SK-N-SH (cell line): Measurements from ENCODE around the gene TAS1R3. TPM values are rescaled to one million over a fixed set of nuclear protein-coding genes. Genes with fewer than 3 reads are reported as not detected.

Experiments
- CTCF ChIA-PET: fragments of 300-600, 350-600 bp; formaldehyde crosslinking; extraction: SDS; loops from one replicate; lab custom pipeline; 2021; lab: Yijun Ruan, JAX
- POLR2A ChIA-PET: fragments of 350-600 bp; sonication (Branson Sonifier 250); formaldehyde crosslinking; extraction: SDS; loops from one replicate; lab custom pipeline; 2020; ENCODE audit warnings: antibody characterized with exemption, inconsistent platforms; lab: Yijun Ruan, JAX
- DNase-seq: peaks from one replicate; pipeline ENCODE4 v3.0.0; 2012
- H2AFZ ChIP-seq: fragments of 200-600 bp; sonication (generic); 2 replicates; pipeline ENCODE4 v1.8.1; 2016; ENCODE audit warnings: antibody characterized with exemption, mild to moderate bottlenecking, low read depth
- H3F3A ChIP-seq: fragments of 200-600 bp; sonication (generic); replicated peaks from 2 replicates; pipeline ENCODE3; 2016; ENCODE audit warnings: antibody characterized with exemption, mild to moderate bottlenecking; ENCODE audit not compliant: insufficient read depth
- H3K27ac ChIP-seq, 2 experiments: fragments of 200-500 bp in 1 of 2; fragments of 200-600 bp in 1 of 2; sonication (Bioruptor generic) in 1 of 2; sonication (generic), shearing (Covaris generic) in 1 of 2; 2 replicates each; pipeline versions ENCODE4 v1.5.1 to v1.6.1; 2014 to 2016; ENCODE audit warnings: low read depth in 2 of 2, inconsistent platforms in 1 of 2, low read length in 1 of 2, mild to moderate bottlenecking in 1 of 2, mixed read lengths in 1 of 2
- H3K27me3 ChIP-seq: fragments of 200-600 bp; sonication (generic), shearing (Covaris generic); 2 replicates; pipeline ENCODE4 v1.6.1; 2016; ENCODE audit warnings: mixed run types; ENCODE audit not compliant: insufficient read depth
- H3K36me3 ChIP-seq, 2 experiments: fragments of 200-500 bp in 1 of 2; fragments of 200-600 bp in 1 of 2; sonication (Bioruptor generic) in 1 of 2; sonication (generic) in 1 of 2; replicated peaks in 1 of 2; 2 replicates each; pipeline versions ENCODE3 to v1.5.1; 2014 to 2016; ENCODE audit warnings: low read length in 1 of 2, mild to moderate bottlenecking in 1 of 2; ENCODE audit not compliant: insufficient read depth in 2 of 2, control insufficient read depth in 1 of 2
- H3K4me1 ChIP-seq, 2 experiments: fragments of 200-500 bp in 1 of 2; fragments of 200-600 bp in 1 of 2; sonication (Bioruptor generic) in 1 of 2; sonication (generic), shearing (Covaris generic) in 1 of 2; 2 replicates each; pipeline versions ENCODE4 v1.5.1 to v1.6.1; 2014 to 2016; ENCODE audit warnings: low read depth in 1 of 2, low read length in 1 of 2, mixed run types in 1 of 2; ENCODE audit not compliant: insufficient read depth in 2 of 2, control insufficient read depth in 1 of 2
- H3K4me2 ChIP-seq: fragments of 200-600 bp; sonication (generic), shearing (Covaris generic); 2 replicates; pipeline ENCODE4 v1.6.1; 2017; ENCODE audit warnings: mixed run types
- H3K4me3 ChIP-seq, 2 experiments: fragments of 200-500 bp in 1 of 2; fragments of 200-600 bp in 1 of 2; sonication (Bioruptor generic) in 1 of 2; sonication (generic), shearing (Covaris generic) in 1 of 2; 2 replicates each; pipeline versions ENCODE4 v1.5.1 to v1.8.1; 2014 to 2016; ENCODE audit warnings: low read depth in 2 of 2, inconsistent platforms in 1 of 2, low read length in 1 of 2, mild to moderate bottlenecking in 1 of 2, mixed read lengths in 1 of 2, moderate library complexity in 1 of 2
- H3K79me2 ChIP-seq: fragments of 200-600 bp; sonication (generic); 2 replicates; pipeline ENCODE4 v1.8.1; 2017; ENCODE audit warnings: mild to moderate bottlenecking; ENCODE audit not compliant: insufficient read depth
- H3K9ac ChIP-seq: fragments of 200-600 bp; sonication (generic); 2 replicates; pipeline ENCODE4 v1.6.1; 2017; ENCODE audit warnings: mixed run types
- H3K9me2 ChIP-seq: fragments of 200-600 bp; sonication (generic); 2 replicates; pipeline ENCODE4 v1.6.1; 2017; ENCODE audit warnings: mixed run types
- H3K9me3 ChIP-seq: fragments of 200-600 bp; sonication (generic); 2 replicates; pipeline ENCODE4 v1.6.1; 2017; ENCODE audit warnings: mixed run types, mild to moderate bottlenecking, moderate library complexity
- H4K20me1 ChIP-seq: fragments of 200-600 bp; sonication (generic); 2 replicates; pipeline ENCODE4 v1.6.1; 2017; ENCODE audit warnings: mild to moderate bottlenecking, mixed run types; ENCODE audit not compliant: insufficient read depth
- EP300 ChIP-seq, 2 experiments: IDR thresholded peaks; 2 replicates each; pipeline versions ENCODE4 v1.4.0 to v1.6.1; 2012; ENCODE audit warnings: borderline replicate concordance in 1 of 2, low read depth in 1 of 2, low read length in 1 of 2
- EZH2phosphoT487 ChIP-seq: fragments of 200-600 bp; sonication (generic); IDR thresholded peaks from 2 replicates; pipeline ENCODE4 v1.6.1; 2017; ENCODE audit warnings: low read depth, mixed run types, mild to moderate bottlenecking, antibody characterized with exemption, moderate library complexity, borderline replicate concordance
- FOXJ3 ChIP-seq: sonication (generic); formaldehyde crosslinking; IDR thresholded peaks from 2 replicates; pipeline ENCODE4 v1.5.1; 2020; ENCODE audit warnings: mild to moderate bottlenecking, missing genetic modification reagents
- GABPA ChIP-seq: IDR thresholded peaks from 2 replicates; pipeline ENCODE4 v1.4.0; 2012; ENCODE audit warnings: low read depth, mild to moderate bottlenecking
- GATA2 ChIP-seq: sonication (generic); formaldehyde crosslinking; IDR thresholded peaks from 2 replicates; pipeline ENCODE4 v1.5.0; 2020; ENCODE audit warnings: mild to moderate bottlenecking, missing genetic modification reagents
- IRF3 ChIP-seq: fragments of 150-350 bp; IDR thresholded peaks from 2 replicates; pipeline ENCODE4 v1.6.1; 2016; ENCODE audit warnings: mild to moderate bottlenecking, low read depth, low read length
- JUND ChIP-seq: IDR thresholded peaks from 2 replicates; pipeline ENCODE4 v1.4.0; 2012
- MEF2A ChIP-seq: IDR thresholded peaks from 2 replicates; pipeline ENCODE4 v1.4.0; 2012; ENCODE audit warnings: low read depth, borderline replicate concordance
- MXI1 ChIP-seq: IDR thresholded peaks from 2 replicates; pipeline ENCODE4 v1.6.1; 2012; ENCODE audit warnings: mild to moderate bottlenecking, low read depth, low read length, improper control_type of control experiment
- NFIC ChIP-seq: IDR thresholded peaks from 2 replicates; pipeline ENCODE4 v1.4.0; 2012; ENCODE audit warnings: borderline replicate concordance
- NRF1 ChIP-seq: IDR thresholded peaks from 2 replicates; pipeline ENCODE4 v1.6.1; 2012; ENCODE audit warnings: low read depth, mild to moderate bottlenecking, low read length
- POLR2AphosphoS5 ChIP-seq: IDR thresholded peaks from 2 replicates; pipeline ENCODE4 v1.6.1; 2012; ENCODE audit warnings: low read depth, low read length
- RAD21 ChIP-seq: IDR thresholded peaks from 2 replicates; pipeline ENCODE4 v1.6.1; 2012; ENCODE audit warnings: mild to moderate bottlenecking, low read length
- REST ChIP-seq: IDR thresholded peaks from 2 replicates; pipeline ENCODE4 v1.6.1; 2012; ENCODE audit warnings: mild to moderate bottlenecking, low read depth, low read length, moderate library complexity
- RFX5 ChIP-seq: IDR thresholded peaks from 2 replicates; pipeline ENCODE4 v1.6.1; 2012; ENCODE audit warnings: mild to moderate bottlenecking, improper control_type of control experiment, low read length
- RXRA ChIP-seq: IDR thresholded peaks from 2 replicates; pipeline ENCODE4 v1.4.0; 2012; ENCODE audit warnings: low read depth, mild to moderate bottlenecking, borderline replicate concordance
- SMC3 ChIP-seq: IDR thresholded peaks from 2 replicates; pipeline ENCODE4 v1.6.1; 2012; ENCODE audit warnings: low read depth, low read length, improper control_type of control experiment
- TAF1 ChIP-seq: IDR thresholded peaks from 2 replicates; pipeline ENCODE4 v1.6.1; 2012; ENCODE audit warnings: low read depth, mild to moderate bottlenecking, low read length, moderate library complexity, borderline replicate concordance
- TCF12 ChIP-seq: IDR thresholded peaks from 2 replicates; pipeline ENCODE4 v1.4.0; 2012
- USF2 ChIP-seq: fragments of 150-350 bp; IDR thresholded peaks from 2 replicates; pipeline ENCODE4 v1.6.1; 2017; ENCODE audit warnings: antibody characterized with exemption, low read length, low read depth, borderline replicate concordance
- WGBS: methylation state at CpG from one replicate; pipeline ENCODE4 v1.1.6; 2017; ENCODE audit warnings: low lambda C conversion rate; 5-methylcytosine and 5-hydroxymethylcytosine counted together
- polyA plus RNA-seq, 3 experiments: library from polyadenylated mRNA; depleted of rRNA; stranded (reverse); fragments of >200 nt; gene quantifications; 2 replicates each; pipeline ENCODE4 v1.2.3, GENCODE V29; 2012

Gene TAS1R3
- polyA plus RNA-seq, 1 of the 3 experiments (the other 2 are of a cell fraction): 0.08 TPM

- no peak overlapping the region for H3K27ac ChIP-seq
- peaks cover 35% of the 10 kb centered on the region for H4K20me1 ChIP-seq
- H3K4me2 ChIP-seq: no peak overlapping the region
- no peak overlapping the region for H3K9ac ChIP-seq
- no peaks in the 10 kb centered on the region for H3K9me2 ChIP-seq
- no peaks in the 10 kb centered on the region for H3K27me3 ChIP-seq
- 99% methylated on average over 17 of the region's 23 CpGs for WGBS
- DNase-seq: no peak
- CTCF ChIA-PET: interaction anchor here (0.8 to 3.7 kb wide), 3 partner anchors 23 to 57 kb away, joined by 3 to 13 read pairs (median 4); no protein-coding TSS in a partner anchor
- no peak for TF ChIP-seq NFIC
- TF ChIP-seq RAD21: no peak
- no peak for TF ChIP-seq TCF12
- TF ChIP-seq EZH2phosphoT487: no peak
- TF ChIP-seq GABPA: no peak
- no peak for TF ChIP-seq FOXJ3 (CRISPR knock-in tag)
- TF ChIP-seq JUND: no peak
- TF ChIP-seq MXI1: no peak
- no peaks in the 10 kb centered on the region for H3K9me3 ChIP-seq
- peaks cover 14% of the 10 kb centered on the region for H3F3A ChIP-seq
- H2AFZ ChIP-seq: no peak overlapping the region
- H3K4me1 ChIP-seq: peaks cover under 1 to 4% of the 10 kb centered on the region in 2 experiments; a peak in 2 of 4 replicates
- POLR2A ChIA-PET: interaction anchor here (0.9 to 1.1 kb wide), 2 partner anchors 17 to 84 kb away, joined by 3 read pairs; no protein-coding TSS in a partner anchor
- H3K4me3 ChIP-seq: no peak overlapping the region
- H3K36me3 ChIP-seq: peaks cover 12 to 67% of the 10 kb centered on the region in 2 experiments
- H3K79me2 ChIP-seq: peaks cover 44% of the 10 kb centered on the region
Measured at GRCh38 chr1:1314678-1315335, 16.3 kb upstream of the TAS1R3 start.

GRCh38 chr1:1315435-1315954 lies 15.6 kb upstream of the TAS1R3 start:
- H3K27me3 ChIP-seq: no peaks in the 10 kb centered on the region
- ChIA-PET CTCF (interaction anchor here (3.7 kb wide), 1 partner anchor 56 kb away, joined by 13 read pairs; no protein-coding TSS in a partner anchor), POLR2A (interaction anchor here (1.1 kb wide), 1 partner anchor 84 kb away, joined by 3 read pairs; no protein-coding TSS in a partner anchor)
- no peak for DNase-seq
- H3K4me2 ChIP-seq: no peak overlapping the region
- H3K9me2 ChIP-seq: no peaks in the 10 kb centered on the region
- peaks cover 34% of the 10 kb centered on the region for H4K20me1 ChIP-seq
- H2AFZ ChIP-seq: no peak overlapping the region
- no peaks in the 10 kb centered on the region for H3K9me3 ChIP-seq
- peaks cover 51% of the 10 kb centered on the region for H3K79me2 ChIP-seq
- 88% methylated on average over 25 of the region's 26 CpGs for WGBS
- peaks cover 14% of the 10 kb centered on the region for H3F3A ChIP-seq
- TF ChIP-seq USF2 (no peak), EZH2phosphoT487 (no peak), IRF3 (no peak), MXI1 (no peak), REST (no peak), POLR2AphosphoS5 (no peak), MEF2A (no peak), TCF12 (no peak), RFX5 (no peak), EP300 (IDR thresholded peaks at IDR 0.05; ENCODE audit: borderline replicate concordance in 1 of 2, low read depth in 1 of 2, low read length in 1 of 2) (no peak), TAF1 (no peak), RXRA (no peak), GATA2 (CRISPR knock-in tag) (no peak), NRF1 (no peak), RAD21 (no peak), NFIC (no peak), SMC3 (no peak)
- H3K4me3 ChIP-seq: no peak overlapping the region
- no peak overlapping the region for H3K9ac ChIP-seq
- H3K36me3 ChIP-seq: peaks cover 12 to 64% of the 10 kb centered on the region in 2 experiments
- H3K27ac ChIP-seq: no peak overlapping the region
- H3K4me1 ChIP-seq: peaks cover 0 to 4% of the 10 kb centered on the region in 2 experiments; a peak in 1 of 4 replicates
